ENCODE measurements around the gene ECHDC3.

DNA sequence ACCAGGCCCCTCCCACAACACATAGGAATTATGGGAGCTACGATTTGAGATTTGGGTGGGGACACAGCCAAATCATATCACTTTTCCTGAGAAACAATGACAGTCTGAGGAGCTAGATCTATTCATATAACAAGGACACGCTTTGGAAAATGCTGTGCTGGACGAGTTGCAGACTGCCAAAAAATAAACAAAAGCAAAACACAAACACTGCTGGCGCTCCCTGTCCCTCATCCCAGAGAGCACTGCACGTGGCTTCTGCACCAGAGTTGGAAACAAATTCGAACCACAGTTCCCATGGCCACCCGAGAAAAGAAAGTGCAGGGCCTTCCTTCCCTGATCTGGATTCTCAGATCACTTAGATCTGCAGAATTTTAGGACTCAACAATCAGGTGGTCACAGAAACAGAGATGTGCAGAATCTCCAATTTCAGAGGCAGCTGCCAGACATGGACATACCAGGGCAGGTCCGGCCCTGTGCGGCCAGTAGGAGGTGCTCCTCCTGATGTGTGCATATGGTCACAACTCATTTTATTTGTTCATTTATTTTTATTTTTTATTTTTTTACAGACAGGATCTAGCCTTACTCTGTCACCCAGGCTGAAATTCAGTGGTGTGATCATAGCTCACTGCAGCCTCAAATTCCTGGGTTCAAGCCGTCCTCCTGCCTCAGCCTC is 35.2 kb upstream of the ECHDC3 start:
- TF ChIP-seq, protein P1, sequence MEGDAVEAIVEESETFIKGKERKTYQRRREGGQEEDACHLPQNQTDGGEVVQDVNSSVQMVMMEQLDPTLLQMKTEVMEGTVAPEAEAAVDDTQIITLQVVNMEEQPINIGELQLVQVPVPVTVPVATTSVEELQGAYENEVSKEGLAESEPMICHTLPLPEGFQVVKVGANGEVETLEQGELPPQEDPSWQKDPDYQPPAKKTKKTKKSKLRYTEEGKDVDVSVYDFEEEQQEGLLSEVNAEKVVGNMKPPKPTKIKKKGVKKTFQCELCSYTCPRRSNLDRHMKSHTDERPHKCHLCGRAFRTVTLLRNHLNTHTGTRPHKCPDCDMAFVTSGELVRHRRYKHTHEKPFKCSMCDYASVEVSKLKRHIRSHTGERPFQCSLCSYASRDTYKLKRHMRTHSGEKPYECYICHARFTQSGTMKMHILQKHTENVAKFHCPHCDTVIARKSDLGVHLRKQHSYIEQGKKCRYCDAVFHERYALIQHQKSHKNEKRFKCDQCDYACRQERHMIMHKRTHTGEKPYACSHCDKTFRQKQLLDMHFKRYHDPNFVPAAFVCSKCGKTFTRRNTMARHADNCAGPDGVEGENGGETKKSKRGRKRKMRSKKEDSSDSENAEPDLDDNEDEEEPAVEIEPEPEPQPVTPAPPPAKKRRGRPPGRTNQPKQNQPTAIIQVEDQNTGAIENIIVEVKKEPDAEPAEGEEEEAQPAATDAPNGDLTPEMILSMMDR (conservative IDR thresholded peaks at IDR 0.05; ENCODE audit: low read depth, low read length): peak; percentile 45
- TF ChIP-seq EZH2 (IDR thresholded peaks at IDR 0.05; ENCODE audit: borderline replicate concordance, low read depth, low read length, poor library complexity, severe bottlenecking): no peak
